HG03354 (cell line): ENCODE measurements around the gene ATP8B4.
"Not testable (repeated sequence)": the region's sequence is repeated elsewhere in the genome, so short reads cannot be mapped to it uniquely, and the experiment has no call there.

Experiments
- ATAC-seq: cut with Tn5 transposase; IDR thresholded peaks from one replicate; pipeline ENCODE4 v1.9.1; 2021; ENCODE audit warnings: mild to moderate bottlenecking; ENCODE audit not compliant: unreplicated experiment, poor library complexity, severe bottlenecking

Gene ATP8B4

DNA sequence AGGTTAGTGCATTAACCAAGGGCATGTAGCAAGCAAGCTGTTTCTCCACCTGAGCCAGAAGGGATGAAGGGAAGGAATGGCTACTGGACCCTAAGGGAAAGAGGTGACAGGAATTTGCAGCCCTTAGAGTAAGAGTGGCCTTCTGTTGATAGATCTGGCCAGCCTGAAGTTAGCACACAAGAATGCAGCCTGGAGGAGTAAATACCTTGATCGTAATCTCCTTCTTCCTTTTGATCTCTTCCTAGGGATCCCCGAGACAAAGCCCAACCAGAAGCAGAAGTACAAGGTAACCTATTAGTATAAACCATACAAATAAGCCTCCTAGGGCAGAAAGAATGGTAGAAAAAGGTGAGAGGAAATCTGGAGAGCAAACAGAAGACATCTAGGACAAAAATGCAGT, 134.6 kb downstream of the ATP8B4 start:
- ATAC-seq = no peak

DNA sequence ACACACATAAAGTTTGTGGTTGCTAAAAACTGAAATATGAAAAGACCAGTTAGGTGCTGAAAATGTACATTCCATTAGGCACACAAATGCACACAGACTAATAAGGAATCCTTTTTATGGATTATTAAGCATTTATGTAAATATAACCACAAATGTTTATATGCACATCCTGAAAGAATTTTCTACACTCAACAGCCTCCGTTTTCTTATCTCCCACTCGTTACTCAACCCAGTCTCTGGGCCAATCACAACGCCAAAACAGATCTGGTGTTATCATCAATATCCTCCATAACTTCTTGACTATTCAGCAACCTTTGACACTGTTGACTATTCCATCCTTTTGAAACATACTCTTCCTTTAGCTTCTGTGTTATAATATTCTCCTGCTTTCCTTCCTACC, 136.4 kb downstream of the ATP8B4 start:
- ATAC-seq = no peak

DNA sequence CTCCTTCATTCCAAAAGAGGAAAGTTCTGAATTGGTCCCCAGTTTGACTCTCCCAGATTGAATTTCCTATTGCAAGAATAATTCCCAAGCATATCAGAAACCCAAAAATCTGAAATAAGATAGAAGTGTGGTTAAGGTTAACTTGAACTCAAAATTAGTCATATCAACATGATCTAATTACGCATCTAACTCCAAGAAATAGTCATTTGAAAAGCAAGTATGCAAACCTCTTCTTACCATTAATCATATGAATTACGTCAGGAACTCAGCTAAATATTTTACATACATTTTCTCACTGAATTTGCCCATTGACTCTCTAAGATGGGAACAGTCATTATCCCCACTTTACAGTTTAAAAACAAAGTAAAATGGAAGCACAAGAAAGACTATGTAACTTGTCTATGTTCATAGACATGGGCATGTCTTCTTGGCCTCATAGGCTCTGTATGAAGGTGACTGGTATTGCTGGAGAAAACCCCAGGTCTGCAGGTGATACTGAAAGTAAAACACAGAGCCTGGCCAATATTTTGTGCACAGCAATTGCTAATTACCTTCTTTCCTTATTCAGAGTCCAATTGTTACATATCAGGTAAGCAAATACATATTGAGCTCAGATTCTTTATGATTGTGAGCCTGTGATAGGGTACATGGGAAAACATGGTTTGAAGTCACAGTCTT, 139.2 kb downstream of the ATP8B4 start:
- ATAC-seq = no peak

DNA sequence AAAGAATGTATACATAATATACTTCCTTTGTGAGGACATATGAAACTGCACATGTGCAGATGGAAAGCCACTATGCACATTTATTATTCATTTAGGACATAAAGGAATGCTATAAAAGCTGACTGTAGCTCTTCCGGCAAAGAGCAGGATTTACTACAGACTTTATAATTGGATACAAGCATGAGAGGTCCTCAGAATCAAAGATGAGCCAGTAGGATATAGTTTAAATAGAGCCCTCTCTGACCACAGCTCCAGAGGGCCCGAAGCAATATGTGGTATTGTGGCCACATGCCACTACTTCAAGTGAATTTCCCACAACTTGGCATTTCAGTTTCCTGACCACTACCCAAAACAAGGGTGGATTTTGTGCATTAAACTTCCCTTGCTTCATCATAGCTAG, 140.9 kb downstream of the ATP8B4 start:
- ATAC-seq = no peak

GRCh38 chr15:49977306-49977705, 141.7 kb downstream of the ATP8B4 start:
- no peak for ATAC-seq

GRCh38 chr15:49964551-49964950, 154.5 kb downstream of the ATP8B4 start:
- ATAC-seq = no peak

- ATAC-seq = no peak
Observed at GRCh38 chr15:49964061-49964460, 155.0 kb downstream of the ATP8B4 start.

DNA sequence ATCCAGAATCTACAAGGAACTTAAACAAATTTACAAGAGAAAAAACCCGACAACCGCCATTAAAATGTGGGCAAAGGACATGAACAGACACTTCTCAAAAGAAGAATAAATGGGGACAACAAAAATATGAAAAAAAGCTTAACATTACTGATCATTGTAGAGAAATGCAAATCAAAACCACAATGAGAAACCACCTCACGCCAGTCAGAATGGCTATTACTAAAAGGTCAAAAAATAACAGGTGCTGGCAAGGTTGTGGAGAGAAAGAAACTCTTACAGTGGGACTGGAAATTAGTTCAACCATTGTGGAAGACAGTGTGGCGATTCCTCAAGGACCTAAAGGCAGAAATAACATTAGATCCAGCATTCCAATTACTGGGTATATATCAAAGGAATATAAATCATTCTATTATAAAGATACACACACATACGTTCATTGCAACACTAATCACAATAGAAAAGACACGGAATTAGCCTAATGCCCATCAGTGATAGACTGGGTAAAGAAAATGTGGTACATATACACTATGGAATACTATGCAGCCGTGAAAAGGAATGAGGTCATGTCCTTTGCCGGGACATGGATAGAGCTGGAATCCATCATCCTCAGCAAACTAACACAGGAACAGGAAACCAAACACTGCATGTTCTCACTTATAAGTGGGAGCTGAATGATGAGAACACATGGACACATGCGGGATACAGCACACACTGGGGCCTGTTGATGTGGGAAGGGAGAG, 155.8 kb downstream of the ATP8B4 start:
- ATAC-seq = not testable (repeated sequence)

DNA sequence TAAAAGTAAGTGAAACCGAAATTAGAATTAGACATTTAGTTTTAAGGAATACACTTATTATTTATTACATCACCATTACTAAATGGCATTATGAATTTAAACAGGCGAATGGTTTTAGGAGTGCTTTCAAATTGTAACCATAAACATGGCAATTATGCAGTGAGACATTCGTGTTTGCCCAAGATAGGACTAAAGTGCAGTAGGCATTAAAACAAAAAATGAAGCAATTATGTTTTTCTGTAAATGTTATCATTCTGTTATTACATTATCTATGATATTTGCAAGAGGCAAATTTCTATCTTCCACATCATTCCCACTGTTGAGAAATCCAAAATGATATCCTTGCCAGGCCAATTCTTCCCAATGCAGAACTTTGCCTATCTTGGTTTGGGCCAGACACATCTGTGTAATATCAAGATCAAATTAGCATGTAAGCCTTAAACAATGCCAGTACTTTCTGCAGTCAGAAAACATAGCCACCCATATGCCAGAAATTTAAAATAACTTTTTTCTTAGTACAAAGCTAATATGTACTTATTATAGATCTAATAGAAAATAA, 156.9 kb downstream of the ATP8B4 start:
- no peak for ATAC-seq

- ATAC-seq = no peak
Observed at GRCh38 chr15:49953421-49953820, 165.6 kb downstream of the ATP8B4 start.

- ATAC-seq = no peak
Observed at GRCh38 chr15:49946681-49947080, 172.4 kb downstream of the ATP8B4 start.

GRCh38 chr15:49934487-49934886, 184.5 kb downstream of the ATP8B4 start:
- no peak for ATAC-seq

- no peak for ATAC-seq
Observed at GRCh38 chr15:49927189-49927861, 191.7 kb downstream of the ATP8B4 start.

- ATAC-seq = no peak
Observed at GRCh38 chr15:49926740-49927139, 192.3 kb downstream of the ATP8B4 start.

- no peak for ATAC-seq
Observed at GRCh38 chr15:49923671-49924070, 195.4 kb downstream of the ATP8B4 start.

DNA sequence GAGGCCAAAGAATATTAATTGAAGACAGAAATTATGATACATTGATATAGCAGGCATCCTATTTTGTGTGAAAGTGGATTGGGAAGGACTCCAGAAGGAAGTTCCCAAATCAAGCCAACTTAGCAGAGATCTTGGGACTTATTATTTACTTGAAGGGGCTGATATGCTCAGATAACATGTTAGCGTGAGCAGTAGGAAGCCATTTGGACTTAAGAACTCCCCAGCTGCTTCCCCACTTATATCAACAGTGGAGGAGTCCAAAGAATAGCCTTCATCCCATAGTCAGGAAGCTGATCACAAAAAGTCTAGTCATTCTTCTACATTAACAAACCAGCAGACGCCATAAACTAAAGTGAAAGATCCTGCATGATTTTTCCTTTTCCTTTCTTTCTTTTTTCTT, 200.0 kb downstream of the ATP8B4 start:
- no peak for ATAC-seq

GRCh38 chr15:49918121-49918520, 200.9 kb downstream of the ATP8B4 start:
- no peak for ATAC-seq

- ATAC-seq = no peak
Observed at GRCh38 chr15:49916998-49917397, 202.0 kb downstream of the ATP8B4 start.

DNA sequence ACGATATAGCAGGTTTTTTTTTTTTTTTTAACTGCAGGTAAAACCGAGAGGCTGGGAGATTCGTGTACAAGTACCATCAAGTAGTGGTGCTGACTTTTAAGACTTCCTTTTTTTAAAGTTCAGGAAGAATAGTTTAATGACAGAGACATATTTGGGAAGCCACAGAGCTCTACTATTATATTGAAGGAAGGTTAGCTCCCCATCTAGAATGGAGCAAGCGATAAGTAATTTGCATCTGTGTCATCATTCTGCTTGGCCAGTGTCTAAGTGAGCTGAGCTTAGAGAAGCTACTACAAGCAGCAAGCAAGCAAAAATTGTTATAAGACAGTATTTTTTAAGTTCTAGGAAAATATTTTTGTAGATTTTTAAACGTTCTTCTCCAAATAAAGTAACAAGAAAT, 203.2 kb downstream of the ATP8B4 start:
- ATAC-seq = no peak

DNA sequence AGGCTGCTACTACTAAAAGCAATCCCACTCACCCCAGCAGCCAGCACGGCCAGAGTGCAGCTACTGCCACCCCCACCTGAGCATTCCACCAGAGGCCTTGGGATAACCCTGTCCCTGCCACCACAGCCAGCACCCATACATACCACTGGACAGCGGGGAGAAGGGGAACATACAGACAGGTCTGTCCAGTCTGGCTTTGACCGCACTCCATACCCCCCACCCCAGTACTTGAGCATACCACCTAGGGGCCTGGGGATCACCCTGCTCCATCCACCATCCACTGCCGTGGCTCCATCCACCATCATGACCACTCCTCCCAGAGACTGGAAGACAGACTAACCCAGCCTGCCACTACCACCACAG, 210.1 kb downstream of the ATP8B4 start:
- no peak for ATAC-seq
